T-helper 1 cell treated with Interleukin-12 subunit alpha and Interleukin-12 subunit beta and Interleukin-4 antibody, amounts not matched to agents 30 μg/mL and 1 μg/mL, for 36 hours (primary cell): ENCODE data around the gene CHST2.
"Not testable (repeated sequence)": the region's sequence is repeated elsewhere in the genome, so short reads cannot be mapped to it uniquely, and the experiment has no call there.

ENCODE experiments used
- H3K27ac Mint-ChIP-seq: one replicate; pipeline ENCODE4 v1.8.0; 2021; ENCODE audit warnings: mild to moderate bottlenecking, mixed read lengths
- H3K27me3 Mint-ChIP-seq: one replicate; pipeline ENCODE4 v1.8.0; 2021; ENCODE audit warnings: low read depth, mixed read lengths
- H3K36me3 Mint-ChIP-seq: one replicate; pipeline ENCODE4 v1.8.0; 2021; ENCODE audit warnings: low read depth, mixed read lengths
- H3K4me1 Mint-ChIP-seq: one replicate; pipeline ENCODE4 v1.8.0; 2021; ENCODE audit warnings: low read depth, mixed read lengths
- H3K4me3 Mint-ChIP-seq: one replicate; pipeline ENCODE4 v1.8.0; 2021; ENCODE audit warnings: mild to moderate bottlenecking, moderate library complexity, mixed read lengths
- H3K9me3 Mint-ChIP-seq: one replicate; pipeline ENCODE4 v1.8.0; 2021; ENCODE audit warnings: mixed read lengths

CHST2 gene

GRCh38 chr3:143160437-143160836, 40.9 kb downstream of the CHST2 start:
- H3K9me3 Mint-ChIP-seq, result no peaks in the 10 kb centered on the region
- H3K4me1 Mint-ChIP-seq, result peaks cover 31% of the 10 kb centered on the region
- H3K27ac Mint-ChIP-seq, result no peak overlapping the region
- H3K36me3 Mint-ChIP-seq, result no peaks in the 10 kb centered on the region
- H3K4me3 Mint-ChIP-seq, result no peak overlapping the region
- no peaks in the 10 kb centered on the region for H3K27me3 Mint-ChIP-seq

GRCh38 chr3:143163562-143164100, 44.1 kb downstream of the CHST2 start:
- Mint-ChIP-seq H3K27me3 (no peaks in the 10 kb centered on the region), H3K9me3 (no peaks in the 10 kb centered on the region), H3K36me3 (no peaks in the 10 kb centered on the region), H3K4me1 (peaks cover 33% of the 10 kb centered on the region), H3K4me3 (no peak overlapping the region), H3K27ac (peak overlapping the region; percentile 10)

GRCh38 chr3:143165211-143165610, 45.6 kb downstream of the CHST2 start:
- Mint-ChIP-seq H3K4me1 (peaks cover 48% of the 10 kb centered on the region), H3K36me3 (no peaks in the 10 kb centered on the region), H3K27ac (peak overlapping the region; percentile 76), H3K9me3 (no peaks in the 10 kb centered on the region), H3K27me3 (no peaks in the 10 kb centered on the region), H3K4me3 (peak overlapping the region; percentile 38)

- H3K27ac Mint-ChIP-seq, result peak overlapping the region; percentile 53
- H3K36me3 Mint-ChIP-seq, H3K9me3 Mint-ChIP-seq, H3K27me3 Mint-ChIP-seq: not testable (repeated sequence)
- H3K4me3 Mint-ChIP-seq, result peak overlapping the region; percentile 7
- H3K4me1 Mint-ChIP-seq, result peaks cover 52% of the 10 kb centered on the region
Measured at GRCh38 chr3:143165612-143166285, 46.2 kb downstream of the CHST2 start.

GRCh38 chr3:143166376-143166775, 46.8 kb downstream of the CHST2 start:
- no peak overlapping the region for H3K4me3 Mint-ChIP-seq
- peaks cover 2% of the 10 kb centered on the region for H3K36me3 Mint-ChIP-seq
- H3K27me3 Mint-ChIP-seq, result no peaks in the 10 kb centered on the region
- H3K27ac Mint-ChIP-seq, result no peak overlapping the region
- peaks cover 58% of the 10 kb centered on the region for H3K4me1 Mint-ChIP-seq
- H3K9me3 Mint-ChIP-seq, result no peaks in the 10 kb centered on the region

GRCh38 chr3:143167969-143168854, 48.6 kb downstream of the CHST2 start:
- peaks cover 67% of the 10 kb centered on the region for H3K4me1 Mint-ChIP-seq
- no peak overlapping the region for H3K4me3 Mint-ChIP-seq
- no peak overlapping the region for H3K27ac Mint-ChIP-seq
- H3K36me3 Mint-ChIP-seq, result peaks cover 5% of the 10 kb centered on the region
- H3K27me3 Mint-ChIP-seq, result no peaks in the 10 kb centered on the region
- peaks cover 8% of the 10 kb centered on the region for H3K9me3 Mint-ChIP-seq

GRCh38 chr3:143168855-143169192, 49.3 kb downstream of the CHST2 start:
- Mint-ChIP-seq H3K27ac (no peak overlapping the region), H3K4me1 (peaks cover 63% of the 10 kb centered on the region), H3K36me3 (peaks cover 7% of the 10 kb centered on the region), H3K9me3 (peaks cover 12% of the 10 kb centered on the region), H3K27me3 (no peaks in the 10 kb centered on the region), H3K4me3 (no peak overlapping the region)

- Mint-ChIP-seq H3K9me3 (peaks cover 19% of the 10 kb centered on the region), H3K27me3 (no peaks in the 10 kb centered on the region), H3K4me3 (peak overlapping the region; percentile 35), H3K36me3 (peaks cover 13% of the 10 kb centered on the region), H3K27ac (peak overlapping the region; percentile 92), H3K4me1 (peaks cover 58% of the 10 kb centered on the region)
Measured at GRCh38 chr3:143170074-143170473, 50.5 kb downstream of the CHST2 start.

GRCh38 chr3:143170676-143171075, 51.1 kb downstream of the CHST2 start:
- H3K4me3 Mint-ChIP-seq, result peak overlapping the region; percentile 72
- H3K9me3 Mint-ChIP-seq, result peaks cover 19% of the 10 kb centered on the region
- no peaks in the 10 kb centered on the region for H3K27me3 Mint-ChIP-seq
- H3K4me1 Mint-ChIP-seq, result peaks cover 56% of the 10 kb centered on the region
- peak overlapping the region; percentile 92 for H3K27ac Mint-ChIP-seq
- peaks cover 13% of the 10 kb centered on the region for H3K36me3 Mint-ChIP-seq

- Mint-ChIP-seq H3K36me3 (peaks cover 13% of the 10 kb centered on the region), H3K4me1 (peaks cover 52% of the 10 kb centered on the region), H3K4me3 (peak overlapping the region; percentile 72), H3K9me3 (peaks cover 19% of the 10 kb centered on the region), H3K27me3 (no peaks in the 10 kb centered on the region), H3K27ac (peak overlapping the region; percentile 92)
Measured at GRCh38 chr3:143171141-143171980, 51.8 kb downstream of the CHST2 start.

- Mint-ChIP-seq H3K4me1 (peaks cover 52% of the 10 kb centered on the region), H3K4me3 (no peak overlapping the region), H3K36me3 (peaks cover 13% of the 10 kb centered on the region), H3K27me3 (no peaks in the 10 kb centered on the region), H3K9me3 (peaks cover 19% of the 10 kb centered on the region), H3K27ac (peak overlapping the region; percentile 39)
Measured at GRCh38 chr3:143172062-143172794, 52.7 kb downstream of the CHST2 start.

- H3K27ac Mint-ChIP-seq, result peak overlapping the region; percentile 39
- peaks cover 19% of the 10 kb centered on the region for H3K9me3 Mint-ChIP-seq
- H3K27me3 Mint-ChIP-seq, result no peaks in the 10 kb centered on the region
- H3K4me1 Mint-ChIP-seq, result peaks cover 52% of the 10 kb centered on the region
- peaks cover 13% of the 10 kb centered on the region for H3K36me3 Mint-ChIP-seq
- no peak overlapping the region for H3K4me3 Mint-ChIP-seq
Measured at GRCh38 chr3:143172795-143173145, 53.2 kb downstream of the CHST2 start.

GRCh38 chr3:143173242-143173641, 53.7 kb downstream of the CHST2 start:
- no peaks in the 10 kb centered on the region for H3K27me3 Mint-ChIP-seq
- H3K27ac Mint-ChIP-seq, result no peak overlapping the region
- peaks cover 48% of the 10 kb centered on the region for H3K4me1 Mint-ChIP-seq
- H3K36me3 Mint-ChIP-seq, result peaks cover 13% of the 10 kb centered on the region
- no peak overlapping the region for H3K4me3 Mint-ChIP-seq
- peaks cover 19% of the 10 kb centered on the region for H3K9me3 Mint-ChIP-seq
